ENCODE results near the gene ZNF594.
"Not testable (repeated sequence)": the region's sequence is repeated elsewhere in the genome, so short reads cannot be mapped to it uniquely, and the experiment has no call there.

The ZNF594 gene

GRCh38 chr17:5135726-5136579 is 55.7 kb downstream of the ZNF594 start:
- H3K9me3 ChIP-seq (ENCODE audit: insufficient read depth, low read depth, low read length) = no peaks in the 10 kb centered on the region
- no peak overlapping the region for H3K4me2 ChIP-seq (ENCODE audit: low read depth, low read length, poor library complexity, severe bottlenecking)
- H3K9ac ChIP-seq (ENCODE audit: low read depth, low read length, poor library complexity, severe bottlenecking) = no peak overlapping the region
- H3F3A ChIP-seq (ENCODE audit: low read depth) = no peaks in the 10 kb centered on the region
- H3K4me3 ChIP-seq (ENCODE audit: low read length, poor library complexity, severe bottlenecking) = no peak overlapping the region
- H4K20me1 ChIP-seq (ENCODE audit: insufficient read depth, low read length, poor library complexity, severe bottlenecking) = no peaks in the 10 kb centered on the region
- no peak overlapping the region for H2AFZ ChIP-seq (ENCODE audit: low read length)
- no peaks in the 10 kb centered on the region for H3K4me1 ChIP-seq (ENCODE audit: insufficient read depth, low read length, poor library complexity, severe bottlenecking)
- TF ChIP-seq CTCF (conservative IDR thresholded peaks at IDR 0.05; ENCODE audit: low read length) = no peak
- no peak for TF ChIP-seq EZH2phosphoT487 (IDR thresholded peaks at IDR 0.05; ENCODE audit: borderline replicate concordance)
- no peaks in the 10 kb centered on the region for H3K27me3 ChIP-seq (ENCODE audit: insufficient read depth, low read length, poor library complexity, severe bottlenecking)
- no peaks in the 10 kb centered on the region for H3K79me2 ChIP-seq (ENCODE audit: insufficient read depth, low read length)
- H3K9me2 ChIP-seq (replicated peaks; ENCODE audit: low read depth, low read length) = no peaks in the 10 kb centered on the region
- H3K36me3 ChIP-seq (ENCODE audit: insufficient read depth, low read length) = no peaks in the 10 kb centered on the region

- H4K20me1 ChIP-seq (ENCODE audit: insufficient read depth, low read length, poor library complexity, severe bottlenecking); H3F3A ChIP-seq (ENCODE audit: low read depth); H3K4me2 ChIP-seq (ENCODE audit: low read depth, low read length, poor library complexity, severe bottlenecking); H3K27me3 ChIP-seq (ENCODE audit: insufficient read depth, low read length, poor library complexity, severe bottlenecking); H3K9me2 ChIP-seq (replicated peaks; ENCODE audit: low read depth, low read length); H3K4me1 ChIP-seq (ENCODE audit: insufficient read depth, low read length, poor library complexity, severe bottlenecking); H3K36me3 ChIP-seq (ENCODE audit: insufficient read depth, low read length); H3K4me3 ChIP-seq (ENCODE audit: low read length, poor library complexity, severe bottlenecking); H3K9ac ChIP-seq (ENCODE audit: low read depth, low read length, poor library complexity, severe bottlenecking); H3K9me3 ChIP-seq (ENCODE audit: insufficient read depth, low read depth, low read length); H3K79me2 ChIP-seq (ENCODE audit: insufficient read depth, low read length); H2AFZ ChIP-seq (ENCODE audit: low read length): not testable (repeated sequence)
Observed at GRCh38 chr17:5135131-5135712, 56.4 kb downstream of the ZNF594 start.

- not testable (repeated sequence) for H3K27me3 ChIP-seq (ENCODE audit: insufficient read depth, low read length, poor library complexity, severe bottlenecking); H3K4me2 ChIP-seq (ENCODE audit: low read depth, low read length, poor library complexity, severe bottlenecking); H4K20me1 ChIP-seq (ENCODE audit: insufficient read depth, low read length, poor library complexity, severe bottlenecking); H3K4me1 ChIP-seq (ENCODE audit: insufficient read depth, low read length, poor library complexity, severe bottlenecking); H3K9me2 ChIP-seq (replicated peaks; ENCODE audit: low read depth, low read length); H3K9me3 ChIP-seq (ENCODE audit: insufficient read depth, low read depth, low read length); H3K9ac ChIP-seq (ENCODE audit: low read depth, low read length, poor library complexity, severe bottlenecking); H3F3A ChIP-seq (ENCODE audit: low read depth); H3K36me3 ChIP-seq (ENCODE audit: insufficient read depth, low read length); H3K4me3 ChIP-seq (ENCODE audit: low read length, poor library complexity, severe bottlenecking); H3K79me2 ChIP-seq (ENCODE audit: insufficient read depth, low read length); H2AFZ ChIP-seq (ENCODE audit: low read length)
Observed at GRCh38 chr17:5134571-5134970, 57.1 kb downstream of the ZNF594 start.

- H3K36me3 ChIP-seq (ENCODE audit: insufficient read depth, low read length); H3K4me1 ChIP-seq (ENCODE audit: insufficient read depth, low read length, poor library complexity, severe bottlenecking): not testable (repeated sequence)
Observed at GRCh38 chr17:5133961-5134360, 57.7 kb downstream of the ZNF594 start.

More at GRCh38 chr17:5133961-5134360, 57.7 kb downstream of the ZNF594 start:
- H2AFZ ChIP-seq (ENCODE audit: low read length); H3K79me2 ChIP-seq (ENCODE audit: insufficient read depth, low read length); H4K20me1 ChIP-seq (ENCODE audit: insufficient read depth, low read length, poor library complexity, severe bottlenecking); H3F3A ChIP-seq (ENCODE audit: low read depth); H3K9me3 ChIP-seq (ENCODE audit: insufficient read depth, low read depth, low read length); H3K9ac ChIP-seq (ENCODE audit: low read depth, low read length, poor library complexity, severe bottlenecking); H3K9me2 ChIP-seq (replicated peaks; ENCODE audit: low read depth, low read length); H3K4me3 ChIP-seq (ENCODE audit: low read length, poor library complexity, severe bottlenecking); H3K27me3 ChIP-seq (ENCODE audit: insufficient read depth, low read length, poor library complexity, severe bottlenecking); H3K4me2 ChIP-seq (ENCODE audit: low read depth, low read length, poor library complexity, severe bottlenecking): not testable (repeated sequence)

Data from Loucy (cell line).